NCI-H1092 treated with DMSO at 0.1 percent for 48 hours (cell line): ENCODE measurements around the gene FGFR4.
"Not testable (repeated sequence)": the region's sequence is repeated elsewhere in the genome, so short reads cannot be mapped to it uniquely, and the experiment has no call there.

Source experiments
- DNase-seq: peaks from one replicate; lab custom pipeline; 2025; lab: John Stamatoyannopoulos, UW

The FGFR4 gene

DNA sequence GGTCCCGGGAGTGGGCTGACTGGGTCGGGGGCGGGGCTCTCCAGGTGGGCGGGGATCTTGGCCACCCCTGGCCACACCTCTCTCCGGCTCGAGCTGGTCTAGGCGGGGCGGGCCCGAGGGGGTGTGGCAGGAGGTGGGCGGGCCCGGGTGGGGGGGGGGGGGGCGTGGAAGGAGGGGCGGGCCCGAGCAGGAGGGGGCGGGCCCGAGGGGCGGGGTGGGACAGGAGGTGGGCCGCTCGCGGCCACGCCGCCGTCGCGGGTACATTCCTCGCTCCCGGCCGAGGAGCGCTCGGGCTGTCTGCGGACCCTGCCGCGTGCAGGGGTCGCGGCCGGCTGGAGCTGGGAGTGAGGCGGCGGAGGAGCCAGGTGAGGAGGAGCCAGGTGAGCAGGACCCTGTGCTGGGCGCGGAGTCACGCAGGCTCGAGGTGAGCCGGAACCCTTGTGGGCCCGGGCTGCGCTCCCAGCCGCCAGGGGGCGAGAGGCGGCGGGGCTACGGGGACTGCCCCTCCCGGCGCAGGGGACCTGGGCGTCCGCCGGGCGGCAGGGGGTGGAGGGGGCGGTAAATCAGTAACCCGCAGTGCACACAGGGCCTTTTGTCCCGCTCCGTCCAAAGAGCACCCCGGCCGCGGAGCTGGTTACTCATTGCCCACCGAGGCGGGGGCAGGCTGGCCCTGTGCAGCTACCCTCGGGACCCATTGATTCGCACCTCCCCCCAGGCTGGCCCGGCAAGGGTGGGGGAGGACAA lies at the start of gene FGFR4:
TSS of gene FGFR4 (plus strand) at position 262 of the 744 bp plus-strand sequence. CDS start 2,688 bp downstream, outside the sequence.
- DNase-seq: peak; percentile 10

DNA sequence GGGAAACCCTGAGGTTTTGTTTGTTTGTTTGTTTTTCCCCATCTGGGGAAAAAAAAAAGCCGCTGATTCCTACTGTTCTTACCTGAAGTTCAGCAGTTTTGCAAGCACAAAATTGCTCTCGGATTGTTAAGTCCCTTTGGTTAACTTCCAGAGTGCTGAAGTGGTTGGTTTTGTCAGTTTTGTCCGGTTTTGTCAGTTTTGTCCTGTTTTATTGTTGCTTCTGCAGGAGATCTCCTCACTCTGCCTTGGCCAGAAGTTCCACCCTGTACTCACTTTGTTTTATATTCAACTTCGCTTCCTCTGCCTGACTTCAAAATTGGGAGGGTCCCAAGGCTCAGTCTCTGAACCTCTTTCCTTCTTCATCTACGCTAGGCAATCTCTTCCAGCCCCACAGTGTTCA lies 49.8 kb upstream of the FGFR4 start:
- DNase-seq: no peak

DNA sequence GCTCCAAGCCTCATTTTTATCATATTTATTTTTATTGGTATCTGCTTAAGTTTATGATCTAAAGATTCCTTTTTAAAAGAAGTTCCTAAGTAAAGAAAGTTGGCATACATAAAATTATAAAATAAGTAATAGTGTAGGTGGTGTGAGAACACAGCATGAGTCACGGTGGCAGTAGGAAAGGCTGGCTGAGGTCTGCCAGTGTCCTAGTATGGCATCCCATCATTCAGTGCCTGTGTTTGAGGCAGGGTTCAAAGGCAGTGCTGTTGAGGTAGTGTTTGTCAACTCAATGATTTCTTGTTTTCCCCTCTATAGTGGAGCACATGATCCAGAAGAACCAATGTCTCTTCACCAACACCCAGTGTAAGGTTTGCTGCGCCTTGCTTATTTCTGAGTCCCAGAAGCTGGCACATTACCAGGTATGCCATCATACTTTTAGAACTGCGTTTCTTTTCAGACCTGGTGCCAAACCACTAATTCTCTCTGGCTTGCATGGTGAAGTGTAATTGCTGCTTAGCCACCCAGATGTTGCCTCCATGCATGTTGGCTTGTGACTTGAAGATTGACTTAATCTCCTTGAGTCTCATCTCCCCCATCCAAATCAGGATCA lies 45.8 kb upstream of the FGFR4 start:
- DNase-seq: no peak

DNA sequence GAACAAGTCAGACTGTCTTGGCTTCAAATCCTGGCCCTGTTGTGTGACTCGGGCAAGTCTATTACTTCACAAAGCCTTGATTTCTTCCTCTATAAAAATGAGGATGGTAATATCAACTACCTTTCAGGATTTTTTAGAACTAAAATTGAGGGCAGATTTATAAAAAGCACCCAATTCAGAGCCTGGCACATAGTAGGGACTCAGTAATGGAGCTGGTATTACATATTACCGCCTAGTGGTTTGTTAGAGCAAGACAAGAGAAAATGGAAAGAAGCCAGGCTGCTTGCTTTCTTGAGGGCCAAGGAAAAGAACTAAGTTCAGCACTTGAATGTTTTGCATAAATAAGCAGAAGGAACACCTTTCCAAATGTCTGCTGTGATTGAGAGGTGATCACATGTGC lies 44.8 kb upstream of the FGFR4 start:
- DNase-seq: no peak

DNA sequence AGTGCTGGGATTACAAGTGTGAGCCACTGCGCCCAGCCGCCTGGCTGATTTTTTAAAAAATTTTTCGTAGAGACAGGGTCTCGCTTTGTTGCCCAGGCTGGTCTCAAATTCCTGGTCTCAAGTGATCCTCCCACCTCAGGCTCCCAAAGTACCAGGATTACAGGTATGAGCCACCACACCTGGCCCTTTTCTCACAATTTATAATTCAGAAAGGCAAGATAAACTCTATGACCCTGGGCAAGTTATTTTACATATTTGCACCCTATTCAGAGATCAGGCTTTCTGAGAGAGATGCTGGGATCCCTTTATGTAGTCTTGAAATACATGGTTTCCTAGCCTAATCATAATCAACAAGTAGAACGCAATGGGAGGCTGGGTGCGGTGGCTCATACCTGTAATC lies 43.6 kb upstream of the FGFR4 start:
- DNase-seq: no peak

DNA sequence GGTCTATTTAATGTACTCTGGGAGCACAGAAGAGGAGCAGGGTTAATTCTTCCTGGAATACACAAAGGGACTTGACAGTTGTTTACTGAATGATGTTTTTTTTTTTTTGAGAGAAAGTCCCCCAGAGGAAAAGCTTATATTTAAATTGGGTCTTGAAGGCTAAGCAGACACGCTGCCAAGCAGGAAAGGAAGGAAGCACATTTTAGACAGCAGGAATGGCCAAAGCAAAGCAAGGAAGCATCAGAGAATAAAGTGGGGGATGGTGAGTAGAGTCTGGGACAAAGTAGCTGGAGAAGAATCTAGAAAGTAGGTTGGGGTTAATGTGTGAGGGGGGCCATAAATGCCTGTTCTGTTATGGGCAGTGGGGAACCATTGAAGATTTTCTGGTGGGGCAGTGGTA lies 42.8 kb upstream of the FGFR4 start:
- no peak for DNase-seq

DNA sequence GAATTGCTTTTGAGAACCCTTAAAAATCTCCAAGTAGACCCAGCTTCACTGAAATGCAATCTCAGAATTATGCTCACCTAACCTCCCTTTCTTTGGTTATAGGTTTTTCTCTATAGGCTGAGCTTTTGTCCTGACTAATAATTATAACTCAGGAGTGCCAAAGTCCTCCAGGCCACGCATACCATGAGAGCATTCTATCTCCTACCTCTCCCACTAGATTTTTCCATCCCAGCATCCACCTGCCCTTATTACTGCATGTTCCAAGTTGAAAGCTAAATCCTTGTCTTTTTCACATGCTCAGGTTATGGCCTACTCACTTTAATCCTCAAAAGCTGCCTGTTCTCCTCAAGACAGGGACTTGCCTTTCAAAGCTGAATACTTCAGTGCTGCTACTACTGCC lies 42.1 kb upstream of the FGFR4 start:
- no peak for DNase-seq

DNA sequence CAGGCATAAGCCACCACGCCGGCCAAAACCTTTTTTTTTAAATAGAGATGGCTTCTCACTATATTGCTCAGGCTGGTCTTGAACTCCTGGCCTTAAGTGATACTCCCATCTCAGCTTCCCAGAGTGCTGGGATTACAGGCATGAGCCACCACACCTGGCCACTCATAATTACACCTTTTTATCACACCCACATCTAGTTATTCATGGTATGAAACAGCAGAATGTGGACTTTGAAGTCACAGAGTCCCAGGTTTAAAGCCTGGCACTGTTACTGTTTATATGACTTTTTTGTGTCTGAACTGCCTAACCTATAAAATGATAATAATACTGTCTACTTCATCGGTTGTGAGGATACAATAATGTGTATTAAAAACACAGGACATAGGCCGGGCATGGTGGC lies 41.1 kb upstream of the FGFR4 start:
- DNase-seq: no peak

DNA sequence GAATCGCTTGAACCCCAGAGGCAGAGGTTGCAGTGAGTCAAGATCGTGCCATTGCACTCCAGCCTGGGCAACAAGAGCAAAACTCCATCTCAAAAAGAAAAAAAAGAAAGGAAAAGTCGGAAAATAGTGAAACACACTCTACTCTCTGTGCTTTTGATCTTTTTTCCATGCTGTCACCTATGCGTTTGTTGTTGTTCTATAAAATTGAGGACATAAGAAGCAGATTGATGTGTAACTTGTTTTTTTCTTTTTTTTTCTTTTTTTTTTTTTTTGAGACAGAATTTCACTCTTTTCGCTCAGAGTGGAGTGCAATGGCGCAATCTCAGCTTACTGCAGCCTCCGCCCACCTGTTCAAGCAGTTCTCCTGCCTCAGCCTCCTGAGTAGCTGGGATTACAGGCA lies 38.2 kb upstream of the FGFR4 start:
- DNase-seq: not testable (repeated sequence)

DNA sequence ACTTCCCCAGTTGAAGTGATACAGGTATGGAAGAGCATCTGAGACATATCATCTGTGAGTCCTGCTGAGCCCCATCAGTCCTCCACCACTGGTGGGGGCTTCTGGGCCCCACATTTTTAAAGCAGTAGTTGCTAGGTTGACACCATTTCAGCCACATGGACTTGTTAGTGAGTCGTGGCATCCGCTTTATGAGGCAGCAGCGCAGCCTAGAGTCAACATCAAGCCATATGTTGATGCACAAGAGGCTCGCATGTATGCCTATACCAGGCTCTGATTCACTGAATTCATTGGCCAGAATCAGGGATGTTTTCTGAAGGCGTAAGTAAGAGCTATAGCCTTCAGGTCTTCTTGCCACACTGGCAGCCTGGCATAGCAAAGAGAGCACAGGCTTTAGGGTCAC lies 37.4 kb upstream of the FGFR4 start:
- DNase-seq: no peak

DNA sequence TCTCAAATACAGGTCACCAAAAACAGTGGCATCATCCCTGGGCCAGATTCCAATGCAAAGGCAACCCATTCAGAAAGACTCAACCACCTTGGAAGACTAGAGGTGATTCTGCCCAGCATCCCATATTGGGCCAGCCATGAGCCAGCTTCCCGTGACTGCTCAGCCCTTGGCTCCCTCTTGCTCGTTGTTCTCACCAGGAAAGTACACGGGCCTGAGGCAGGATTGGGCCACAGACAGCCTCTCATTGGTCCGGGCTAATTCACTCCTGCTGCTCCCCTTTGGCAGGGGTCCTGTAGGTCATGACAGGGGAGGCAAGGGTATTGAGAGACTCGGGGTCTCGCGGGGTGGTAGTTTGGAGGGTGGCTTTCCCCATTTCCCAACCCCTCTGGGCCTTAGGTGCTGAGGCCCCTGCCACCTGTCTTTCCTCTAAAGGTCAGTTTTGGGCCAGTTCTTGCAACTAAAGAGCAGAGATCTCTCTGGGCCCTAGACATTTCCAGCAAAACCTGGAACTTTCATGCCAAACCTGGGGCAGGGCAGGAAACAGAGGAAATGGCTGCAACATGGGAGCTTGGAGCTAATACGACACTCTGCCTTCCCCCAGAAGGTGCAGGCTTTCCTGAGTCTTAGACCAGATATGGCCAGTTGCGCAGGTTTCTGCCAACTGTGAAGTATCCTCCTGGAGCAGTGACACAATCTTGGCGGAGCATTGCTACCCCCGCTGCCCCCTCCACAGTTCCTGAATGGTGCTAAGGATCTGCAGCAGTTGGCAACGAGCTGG lies 22.0 kb upstream of the FGFR4 start:
- DNase-seq: no peak

DNA sequence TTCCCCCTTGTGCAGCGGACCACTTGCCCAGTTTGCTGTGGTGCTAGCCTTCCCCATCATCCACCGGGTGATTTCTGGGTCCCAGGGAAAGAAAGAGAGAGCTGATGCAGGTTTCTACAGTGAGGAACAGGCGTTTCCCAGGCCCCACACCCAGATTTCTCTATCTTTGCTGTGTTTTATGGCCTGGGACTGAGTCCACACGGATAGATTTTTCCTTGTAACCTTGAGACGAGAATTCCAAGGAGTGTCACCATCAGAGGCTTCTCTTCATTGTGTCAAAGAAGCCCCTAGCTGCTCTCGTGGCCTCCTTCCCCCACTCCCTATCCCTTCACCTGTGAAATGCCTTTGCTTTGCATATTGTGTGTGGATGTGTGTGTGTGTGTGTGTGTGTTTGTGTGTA lies 21.2 kb upstream of the FGFR4 start:
- no peak for DNase-seq

DNA sequence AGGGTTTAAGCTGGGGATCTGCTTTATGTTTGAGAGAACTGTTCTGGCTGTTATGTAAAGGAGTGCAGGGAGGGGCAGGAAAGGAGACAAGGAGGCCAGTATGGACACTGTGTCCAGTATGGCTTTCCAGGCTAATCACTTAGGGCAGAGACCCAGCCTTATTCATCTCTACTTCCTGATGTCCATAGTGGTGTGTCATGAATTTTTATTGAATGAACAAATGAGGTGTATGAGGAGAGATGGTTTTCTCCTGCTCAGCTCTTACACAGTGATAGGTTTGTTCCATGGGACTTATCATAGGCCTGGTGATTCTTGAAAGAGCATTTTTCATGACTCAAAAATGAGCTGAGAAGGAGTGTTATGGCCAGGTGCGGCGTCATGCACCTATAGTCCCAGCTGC lies 20.5 kb upstream of the FGFR4 start:
- no peak for DNase-seq

DNA sequence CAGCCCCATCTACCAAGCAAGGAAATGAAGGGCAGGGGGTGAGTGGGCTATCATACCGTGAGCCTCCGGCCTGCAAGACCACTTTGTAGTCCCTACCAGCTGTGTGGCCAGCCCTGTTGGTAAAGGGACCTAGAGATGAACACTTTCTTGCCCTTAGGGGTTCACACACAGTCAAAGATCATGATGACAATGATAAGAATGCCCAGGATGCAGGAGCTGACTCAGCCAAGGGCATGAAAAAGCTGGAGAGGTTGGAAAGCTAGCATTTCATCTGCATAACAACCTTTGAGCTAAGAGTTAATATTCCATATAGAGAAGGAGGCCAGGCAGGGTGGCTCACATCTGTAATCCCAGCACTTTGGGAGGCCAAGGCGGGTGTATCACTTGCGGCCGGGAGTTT lies 19.2 kb upstream of the FGFR4 start:
- no peak for DNase-seq

DNA sequence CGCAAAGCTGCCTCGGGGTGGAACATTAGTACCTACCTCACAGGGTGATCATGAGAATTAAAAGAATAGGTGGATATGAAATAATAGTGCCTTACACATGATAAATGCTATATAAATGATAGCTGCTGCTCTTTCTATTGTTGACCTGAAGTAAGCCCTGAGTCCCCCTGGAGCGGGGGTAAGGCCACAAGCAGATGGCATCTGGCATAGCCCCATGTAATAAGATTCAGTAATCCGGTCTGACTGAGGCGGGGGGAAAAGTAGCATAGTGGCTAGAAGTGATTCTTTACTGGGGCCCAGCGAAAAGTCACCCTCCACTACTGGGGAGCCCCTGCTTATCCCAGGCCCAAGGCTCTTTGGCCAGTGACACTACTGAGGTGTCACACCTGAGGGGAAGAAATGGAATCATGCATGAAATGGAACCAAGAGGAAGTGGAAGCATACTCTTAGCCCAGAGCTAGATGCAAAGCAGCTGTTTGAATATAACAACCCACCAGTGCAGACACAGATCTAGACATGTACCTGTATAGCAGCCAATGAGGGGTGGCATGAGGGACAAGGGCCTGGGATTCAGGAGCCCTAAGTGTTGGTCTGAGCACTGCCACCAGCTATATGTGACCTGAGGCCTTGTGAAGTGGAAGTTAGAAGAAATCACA lies 16.1 kb upstream of the FGFR4 start:
- no peak for DNase-seq

DNA sequence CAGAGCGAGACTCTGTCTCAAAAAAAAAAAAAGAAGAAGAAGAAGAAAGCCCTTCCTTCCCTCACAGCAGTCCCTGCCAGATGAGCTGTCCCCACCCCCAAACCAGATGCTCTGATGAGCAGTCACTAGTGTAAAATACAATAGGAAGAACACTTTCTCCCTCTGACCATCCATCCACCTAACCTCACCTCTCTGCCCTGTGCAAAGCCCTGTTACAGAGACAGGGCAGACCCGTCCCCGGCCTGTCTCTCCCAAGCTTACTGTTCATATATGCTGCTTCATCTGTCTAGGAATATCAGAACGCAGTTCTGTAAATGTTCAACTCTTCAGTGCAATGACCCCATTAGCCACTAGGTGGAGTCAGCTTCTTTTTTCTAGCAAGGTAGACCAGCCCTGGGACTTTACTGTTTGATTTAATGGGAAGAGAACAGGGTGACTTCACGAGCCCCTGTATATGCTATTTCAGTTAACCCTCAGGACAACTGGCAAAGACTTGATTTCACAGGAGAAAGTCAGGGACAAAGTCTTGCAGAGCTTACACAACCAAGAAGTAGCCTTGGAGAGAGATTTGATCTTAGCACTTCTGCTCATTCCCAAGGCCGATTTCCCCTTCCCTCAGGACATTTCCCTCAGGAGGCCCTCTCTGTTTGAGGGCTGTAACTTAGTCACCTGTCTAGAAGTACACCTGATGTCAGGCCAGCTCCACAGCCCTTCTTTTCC lies 14.9 kb upstream of the FGFR4 start:
- peak; percentile 63 for DNase-seq

DNA sequence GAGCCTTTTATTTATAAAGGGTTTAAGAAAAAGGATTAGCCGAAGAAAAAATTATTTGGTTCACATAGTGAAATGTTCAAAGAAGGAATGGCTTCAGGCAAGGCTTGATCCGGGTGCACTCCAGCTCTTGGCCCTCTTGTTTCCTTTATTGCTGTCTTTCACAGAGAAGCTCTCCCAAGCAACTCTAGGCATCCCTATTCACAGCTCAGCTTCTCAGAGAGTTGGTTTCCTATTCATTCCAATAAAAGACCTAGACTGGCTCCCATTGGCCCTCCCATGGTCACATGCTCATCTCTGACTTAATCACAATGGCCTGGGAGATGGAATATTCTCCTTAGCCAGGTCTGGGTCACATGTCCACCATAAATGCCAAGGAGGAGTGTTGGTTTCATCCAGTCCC lies 9.4 kb upstream of the FGFR4 start:
- no peak for DNase-seq

DNA sequence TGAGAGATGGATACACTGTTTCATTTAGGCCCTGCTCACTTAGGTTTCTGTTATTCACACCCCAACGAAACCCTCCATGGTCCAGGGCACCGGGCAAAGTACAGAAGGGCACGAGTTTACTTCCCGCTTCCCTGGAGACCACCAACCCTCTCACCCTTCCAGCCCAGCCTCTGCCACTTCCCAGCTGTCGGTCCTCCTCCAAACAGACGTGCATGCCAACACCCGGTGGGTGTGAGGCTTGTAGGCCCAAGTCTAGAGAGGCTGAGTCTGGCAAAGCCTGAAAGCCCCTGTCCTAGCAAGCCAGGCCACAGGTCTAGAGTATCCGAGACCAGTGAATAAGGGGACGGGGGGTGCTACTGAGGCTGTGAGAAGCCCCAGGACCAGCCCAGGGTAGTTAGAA lies 7.1 kb upstream of the FGFR4 start:
- DNase-seq: no peak

DNA sequence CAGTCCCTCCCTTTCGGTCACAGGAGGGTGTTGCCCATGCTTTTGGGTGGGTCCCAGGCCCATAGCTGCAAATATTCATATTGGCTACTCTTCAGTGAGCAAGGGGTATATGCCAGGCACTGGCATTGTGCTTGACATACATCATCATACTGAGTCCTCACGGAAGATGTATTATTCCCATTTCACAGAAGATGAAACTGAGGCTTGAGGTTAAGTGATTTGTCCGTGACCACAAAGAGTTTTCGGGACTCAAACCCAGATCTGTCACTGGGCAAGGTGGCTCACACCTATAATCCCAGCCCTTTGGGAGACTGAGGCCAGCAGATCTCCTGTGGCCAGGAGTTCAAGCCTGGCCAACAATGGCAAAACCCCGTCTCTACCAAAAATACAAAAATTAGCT lies 6.5 kb upstream of the FGFR4 start:
- DNase-seq: no peak

DNA sequence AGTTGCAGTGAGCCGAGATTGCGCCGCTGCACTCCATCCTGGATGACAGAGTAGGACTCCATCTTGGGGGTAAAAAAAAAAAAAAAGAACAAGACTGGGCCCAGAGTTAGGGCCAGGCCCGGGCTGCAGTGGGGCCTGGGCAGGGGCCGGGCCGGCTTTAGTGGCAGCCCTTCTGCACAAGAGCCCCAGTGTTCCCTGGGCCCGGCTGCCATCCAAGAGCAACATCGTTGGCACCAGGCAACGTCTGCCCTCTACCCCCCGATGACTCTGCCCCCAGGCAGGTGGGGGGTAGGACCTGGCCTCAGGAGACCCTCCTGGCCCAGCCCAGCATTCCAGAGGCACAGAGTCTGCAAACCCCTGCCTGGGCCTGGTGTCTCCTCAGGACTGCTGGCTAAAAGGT lies 4.9 kb upstream of the FGFR4 start:
- DNase-seq: no peak

DNA sequence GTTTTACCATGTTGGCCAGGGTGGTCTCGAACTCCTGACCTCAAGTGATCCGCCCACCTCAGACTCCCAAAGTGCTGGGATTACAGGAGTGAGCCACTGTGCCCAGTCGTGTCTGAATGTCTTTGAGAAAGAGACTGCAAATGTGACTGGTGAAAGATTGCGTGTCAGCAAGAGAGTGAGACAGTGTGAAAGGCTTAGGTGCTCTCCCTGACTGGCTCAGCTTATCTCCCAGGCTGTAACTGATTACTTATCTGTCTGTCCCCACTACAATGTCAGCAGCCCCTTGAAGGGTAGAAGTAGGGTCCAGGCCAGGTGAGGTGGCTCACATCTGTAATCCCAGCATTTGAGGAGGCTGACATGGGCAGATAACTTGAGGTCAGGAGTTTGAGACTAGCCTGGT lies 3.4 kb upstream of the FGFR4 start:
- no peak for DNase-seq

DNA sequence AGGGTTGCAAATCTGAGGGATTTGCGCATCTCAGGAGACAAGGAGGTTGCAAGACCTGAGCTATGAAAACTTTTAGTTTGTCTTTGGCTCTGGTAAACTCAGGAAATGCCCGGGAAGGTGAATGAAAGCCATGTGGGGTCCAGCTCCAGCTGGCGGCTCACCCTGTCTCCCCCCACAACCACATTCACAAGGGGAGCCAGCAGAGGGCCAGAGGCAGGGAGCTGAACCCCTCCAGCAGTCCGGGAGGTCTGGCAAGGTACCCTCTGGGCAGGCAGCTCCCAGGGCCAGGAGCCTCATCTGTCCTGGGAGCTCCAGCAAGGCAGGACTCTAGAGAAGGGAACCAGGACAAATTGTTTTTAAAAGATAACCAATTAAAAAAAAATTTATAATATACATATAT lies 2.5 kb upstream of the FGFR4 start:
- no peak for DNase-seq
